ENCODE results near the gene CDK3. TPM values are rescaled to one million over a fixed set of nuclear protein-coding genes. Genes with fewer than 3 reads are reported as not detected.
"Not testable (repeated sequence)": the region's sequence is repeated elsewhere in the genome, so short reads cannot be mapped to it uniquely, and the experiment has no call there.

The CDK3 gene
- 0.87 and 3.0 TPM in 2 replicates for total RNA-seq

DNA sequence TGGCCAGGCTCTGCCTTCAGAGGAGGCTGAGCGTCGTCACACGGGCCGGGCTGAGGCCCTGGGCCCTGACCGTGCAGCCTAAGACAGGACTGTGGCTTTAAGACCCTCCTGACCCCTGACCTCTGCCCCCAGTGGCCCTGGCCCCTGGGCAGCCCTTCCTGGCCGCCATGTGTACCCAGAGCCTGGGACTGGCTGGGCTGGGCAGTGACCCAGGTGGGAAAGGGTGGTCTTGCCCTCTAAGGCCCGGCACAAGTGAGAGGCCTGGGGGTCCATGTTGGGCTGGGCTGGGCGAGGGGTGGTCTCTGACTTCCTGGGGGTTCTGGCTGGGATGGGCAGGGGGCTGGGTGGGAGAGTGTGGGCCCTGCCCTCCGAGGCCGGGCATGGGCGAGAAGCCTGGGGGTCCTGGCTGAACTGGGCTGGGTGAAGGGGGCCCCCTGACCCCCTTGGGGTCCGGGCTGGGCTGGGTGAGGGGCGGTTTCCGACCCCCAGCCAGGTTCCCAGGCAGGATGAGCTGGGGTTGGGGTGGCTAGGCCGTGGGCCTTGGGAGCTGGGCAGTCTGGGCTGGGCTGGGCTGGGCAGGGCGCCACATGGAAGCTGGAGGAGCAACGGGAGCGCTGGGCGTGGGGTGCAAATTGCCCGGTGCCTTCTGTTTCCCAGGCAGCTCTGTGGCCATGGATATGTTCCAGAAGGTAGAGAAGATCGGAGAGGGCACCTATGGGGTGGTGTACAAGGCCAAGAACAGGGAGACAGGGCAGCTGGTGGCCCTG lies at the start of gene CDK3:
CDK3 (plus strand) TSS at position 101 of the 767 bp plus-strand sequence; CDS start at position 672, 571 bp downstream.
- no peak for DNase-seq (ENCODE audit: low read depth)

DNA sequence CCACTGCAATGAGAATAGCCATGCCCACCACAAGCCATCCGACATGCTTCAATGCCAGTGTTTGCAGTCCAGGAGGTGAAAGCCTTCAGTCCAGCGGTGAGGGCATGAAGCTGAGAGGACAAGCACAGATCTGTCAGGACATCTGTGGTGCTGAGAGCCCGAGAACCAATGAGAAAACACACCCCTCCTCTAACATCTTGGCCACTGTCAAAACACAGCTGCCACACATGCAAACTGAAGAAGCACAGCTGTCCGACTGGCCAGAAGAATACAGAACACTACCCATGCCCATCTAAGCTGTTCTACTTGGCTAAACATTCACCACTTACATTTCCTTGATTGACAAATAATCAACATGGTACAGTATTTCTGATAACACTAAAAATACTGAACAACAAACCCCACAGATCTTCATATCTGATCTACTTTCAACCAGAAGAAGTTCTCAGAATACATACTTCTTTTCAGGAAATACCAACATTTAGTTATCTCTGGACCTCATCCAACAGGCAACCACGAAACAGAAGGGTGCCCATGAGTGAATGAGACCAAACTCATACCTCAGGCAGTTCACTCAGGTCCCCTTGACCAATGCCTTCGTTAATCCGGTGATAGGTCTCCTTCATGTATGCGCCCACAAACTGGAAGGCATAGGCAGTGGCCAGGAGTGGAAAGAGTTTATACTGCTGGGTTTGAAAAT lies 49.6 kb upstream of the CDK3 start:
- DNase-seq (ENCODE audit: low read depth) = no peak

DNA sequence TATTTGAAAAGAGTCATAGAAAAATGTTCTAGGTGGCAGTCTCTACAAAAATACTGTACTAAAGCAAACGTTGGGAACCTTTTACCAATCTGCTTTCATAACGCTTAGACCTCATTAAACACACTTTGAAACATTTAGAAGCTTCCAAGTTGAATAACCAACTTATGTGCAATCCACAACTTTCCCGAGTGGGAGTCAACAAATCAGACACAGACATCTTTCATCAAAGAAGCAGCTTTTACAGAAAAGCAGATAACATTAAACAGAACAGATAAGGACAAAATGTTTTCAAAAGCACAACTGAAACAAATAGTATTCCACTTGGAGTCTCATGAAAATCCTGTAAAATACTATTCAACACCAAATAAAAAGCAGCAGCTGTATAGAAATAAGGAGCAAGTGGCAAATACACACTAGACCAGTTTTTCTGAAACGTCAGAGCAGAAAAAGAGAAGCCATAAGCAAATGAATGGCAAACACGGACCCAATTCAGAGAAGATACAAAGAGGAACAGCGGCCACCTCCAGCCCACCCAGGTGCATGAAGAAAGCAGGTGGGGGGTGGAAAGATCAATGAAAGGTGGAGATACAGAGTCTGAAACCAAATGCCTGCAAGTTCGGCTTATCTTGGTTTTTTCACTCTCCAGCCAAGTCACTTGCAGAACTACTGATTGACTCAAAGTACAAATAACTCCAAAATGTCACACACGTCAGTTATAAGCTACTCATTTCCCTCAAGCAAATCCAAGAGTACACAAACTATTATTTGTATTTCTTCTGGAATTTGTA lies 41.4 kb upstream of the CDK3 start:
- DNase-seq (ENCODE audit: low read depth) = no peak

DNA sequence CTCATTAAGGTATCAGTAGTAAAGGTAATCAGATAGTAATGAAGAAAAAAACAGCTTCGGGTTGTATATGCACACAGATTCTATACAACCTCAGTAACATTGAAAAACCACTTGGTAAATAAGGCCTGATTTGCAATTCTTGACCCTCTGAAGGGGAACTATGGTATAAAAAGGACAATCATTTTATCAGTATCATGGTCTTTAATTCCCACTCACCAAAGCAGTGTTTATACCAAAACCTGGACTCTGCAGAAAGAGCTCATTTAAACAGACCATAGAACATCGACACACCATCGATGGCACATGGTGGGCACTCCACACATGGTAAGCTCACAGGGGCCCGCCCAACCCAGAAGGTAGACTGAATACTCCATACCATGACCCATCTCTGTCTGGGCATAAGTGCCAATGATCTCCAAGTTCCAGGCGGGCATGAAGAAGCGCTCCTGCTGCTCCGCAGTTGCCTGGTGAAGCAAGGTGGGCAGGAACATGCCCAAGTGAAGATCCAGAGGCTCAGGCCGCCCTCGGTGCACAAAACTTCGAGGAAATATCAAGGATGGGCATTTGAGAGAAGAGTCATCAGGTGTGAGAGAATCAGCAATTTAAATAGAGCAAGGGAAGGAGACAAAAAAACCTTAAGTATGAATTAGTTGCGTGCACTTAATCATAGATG lies 40.7 kb upstream of the CDK3 start:
- no peak for DNase-seq (ENCODE audit: low read depth)

DNA sequence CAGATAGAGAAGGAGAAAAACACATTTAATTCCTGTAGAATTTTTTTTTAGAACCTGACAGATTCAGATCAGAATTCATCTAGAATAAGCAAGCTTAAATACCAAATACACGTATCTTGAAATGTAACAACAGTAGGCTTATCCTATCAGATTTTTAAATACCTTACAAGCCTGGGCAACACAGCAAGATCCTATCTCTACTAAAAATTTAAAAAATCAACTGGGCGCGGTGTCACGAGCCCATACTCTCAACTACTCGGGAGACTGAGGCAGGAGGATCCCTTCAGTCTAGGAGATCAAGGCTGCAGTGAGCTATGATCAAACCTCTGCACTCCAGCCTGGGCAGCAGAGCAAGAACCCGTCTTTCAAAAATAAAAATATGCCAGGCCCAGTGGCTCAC lies 35.2 kb upstream of the CDK3 start:
- DNase-seq (ENCODE audit: low read depth) = no peak

DNA sequence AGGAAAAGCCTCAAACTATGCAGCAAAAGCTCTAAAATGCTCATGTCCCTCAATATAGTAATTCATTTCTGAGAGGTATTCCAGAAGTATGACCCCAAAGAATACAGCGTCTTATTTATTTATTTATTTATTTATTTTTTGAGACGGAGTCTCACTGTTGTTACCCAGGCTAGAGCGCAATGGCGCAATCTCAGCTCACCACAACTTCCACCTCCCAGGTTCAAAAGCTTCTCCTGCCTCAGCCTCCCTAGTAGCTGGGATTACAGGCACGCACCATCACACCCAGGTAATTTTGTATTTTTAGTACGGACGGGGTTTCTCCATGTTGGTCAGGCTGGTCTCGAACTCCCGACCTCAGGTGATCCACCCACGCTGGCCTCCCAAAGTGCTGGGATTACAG lies 31.6 kb upstream of the CDK3 start:
- not testable (repeated sequence) for DNase-seq (ENCODE audit: low read depth)

DNA sequence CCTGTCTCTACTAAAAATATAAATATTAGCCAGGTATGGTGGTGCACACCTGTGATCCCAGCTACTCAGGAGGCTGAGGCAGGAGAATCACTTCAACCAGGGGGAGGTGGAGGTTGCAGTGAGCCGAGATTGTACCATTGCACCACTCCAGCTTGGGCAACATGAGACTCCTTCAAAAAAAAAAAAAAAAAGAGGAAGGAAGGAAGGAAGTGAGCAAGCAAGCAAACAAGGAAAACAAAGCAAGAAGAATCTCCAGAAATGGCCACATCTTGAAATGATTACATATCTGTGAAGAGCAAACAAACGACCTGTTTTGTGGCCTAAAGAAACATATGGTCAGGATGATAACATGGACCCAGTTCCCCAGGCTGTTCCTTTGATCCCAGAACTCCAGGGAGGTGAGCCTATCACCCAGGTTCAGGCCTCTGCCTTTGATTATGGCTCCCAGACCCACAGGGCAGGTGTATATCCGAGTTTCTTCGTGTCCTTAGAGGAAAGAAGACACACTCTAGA lies 30.6 kb upstream of the CDK3 start:
- DNase-seq (ENCODE audit: low read depth) = no peak

DNA sequence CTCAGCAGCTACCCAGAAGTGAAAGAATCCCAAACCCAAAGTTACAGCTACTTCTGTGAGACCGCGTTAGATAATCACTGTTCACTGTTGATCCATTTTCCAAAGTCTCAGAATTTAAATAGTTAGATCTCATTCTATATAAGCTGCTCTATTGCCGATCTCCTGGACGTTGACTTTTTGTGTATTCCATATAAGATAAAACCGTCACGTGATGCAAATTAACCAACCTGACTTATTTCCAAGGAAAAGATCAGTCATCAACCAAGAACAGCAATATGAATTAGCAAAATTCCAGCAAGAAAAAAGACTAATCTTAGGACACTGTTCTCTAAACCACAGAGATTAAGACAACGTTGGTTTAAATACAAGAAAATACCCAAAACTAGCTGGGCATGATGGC lies 30.0 kb upstream of the CDK3 start:
- DNase-seq (ENCODE audit: low read depth) = no peak

DNA sequence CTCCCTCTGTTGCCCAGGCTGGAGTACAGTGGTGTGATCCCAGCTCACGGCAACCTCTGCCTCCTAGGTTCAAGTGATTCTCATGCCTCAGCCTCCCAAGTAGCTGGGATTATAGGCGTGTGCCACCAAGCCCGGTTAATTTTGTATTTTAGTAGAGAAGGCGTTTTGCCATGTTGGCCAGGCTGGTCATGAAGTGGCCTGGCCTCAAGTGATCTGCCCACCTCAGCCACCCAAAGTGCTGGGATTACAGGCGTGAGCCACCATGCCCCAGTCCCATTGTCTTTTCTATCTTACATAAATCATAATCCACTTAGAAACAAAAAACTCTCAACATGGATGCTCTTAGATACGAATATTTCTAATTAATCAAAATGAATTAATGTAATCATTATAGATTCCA lies 25.5 kb upstream of the CDK3 start:
- DNase-seq (ENCODE audit: low read depth) = not testable (repeated sequence)

DNA sequence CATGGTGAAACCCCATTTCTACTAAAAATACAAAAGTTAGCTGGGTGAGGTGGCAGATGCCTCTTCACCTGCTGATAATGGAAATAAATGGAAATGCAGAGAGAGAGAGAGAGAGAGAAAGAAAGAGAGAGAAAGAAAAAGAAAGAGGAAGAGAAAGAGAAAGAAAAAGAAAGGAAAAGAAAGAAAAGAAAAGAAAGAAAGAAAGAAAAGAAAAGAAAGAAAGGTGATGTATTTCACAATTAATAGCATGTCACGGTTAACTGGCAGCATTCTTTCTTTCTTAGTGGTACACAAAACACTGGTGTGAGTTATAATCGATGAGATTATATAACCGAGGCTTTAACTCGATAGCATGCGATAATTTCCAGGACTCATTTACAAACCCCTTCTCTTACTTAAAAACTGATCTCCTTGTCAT lies 24.9 kb upstream of the CDK3 start:
- peak; percentile 27 for DNase-seq (ENCODE audit: low read depth)

DNA sequence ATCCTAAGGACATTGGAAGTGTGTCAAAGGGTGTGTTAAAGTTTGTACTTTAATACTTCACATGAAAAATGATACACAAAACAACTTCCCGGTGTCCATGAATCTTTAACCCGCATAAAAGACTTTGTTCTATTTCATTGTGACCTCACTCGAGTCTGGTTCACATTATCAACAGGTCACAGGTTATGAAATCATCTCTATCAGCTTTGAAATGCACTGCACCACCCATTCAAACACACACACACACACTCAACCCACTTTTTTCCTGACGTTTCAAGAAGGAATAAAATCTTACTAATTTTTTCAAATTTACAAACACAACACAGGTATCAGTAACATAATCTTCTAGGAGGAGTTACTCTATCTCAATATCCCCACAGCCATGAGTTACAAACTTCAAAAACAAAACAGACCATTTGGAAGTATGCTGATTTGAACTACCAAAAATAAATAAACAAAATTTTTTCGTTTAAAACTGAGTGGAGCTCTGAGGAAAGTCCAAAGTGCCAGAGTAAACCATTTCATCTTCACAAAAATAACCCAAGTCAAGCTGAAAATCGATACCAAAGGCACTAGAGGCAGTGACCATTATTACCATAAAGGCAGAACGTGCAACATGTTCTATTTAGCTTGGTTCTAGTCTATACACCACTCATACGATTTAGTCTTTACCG lies 24.3 kb upstream of the CDK3 start:
- no peak for DNase-seq (ENCODE audit: low read depth)

DNA sequence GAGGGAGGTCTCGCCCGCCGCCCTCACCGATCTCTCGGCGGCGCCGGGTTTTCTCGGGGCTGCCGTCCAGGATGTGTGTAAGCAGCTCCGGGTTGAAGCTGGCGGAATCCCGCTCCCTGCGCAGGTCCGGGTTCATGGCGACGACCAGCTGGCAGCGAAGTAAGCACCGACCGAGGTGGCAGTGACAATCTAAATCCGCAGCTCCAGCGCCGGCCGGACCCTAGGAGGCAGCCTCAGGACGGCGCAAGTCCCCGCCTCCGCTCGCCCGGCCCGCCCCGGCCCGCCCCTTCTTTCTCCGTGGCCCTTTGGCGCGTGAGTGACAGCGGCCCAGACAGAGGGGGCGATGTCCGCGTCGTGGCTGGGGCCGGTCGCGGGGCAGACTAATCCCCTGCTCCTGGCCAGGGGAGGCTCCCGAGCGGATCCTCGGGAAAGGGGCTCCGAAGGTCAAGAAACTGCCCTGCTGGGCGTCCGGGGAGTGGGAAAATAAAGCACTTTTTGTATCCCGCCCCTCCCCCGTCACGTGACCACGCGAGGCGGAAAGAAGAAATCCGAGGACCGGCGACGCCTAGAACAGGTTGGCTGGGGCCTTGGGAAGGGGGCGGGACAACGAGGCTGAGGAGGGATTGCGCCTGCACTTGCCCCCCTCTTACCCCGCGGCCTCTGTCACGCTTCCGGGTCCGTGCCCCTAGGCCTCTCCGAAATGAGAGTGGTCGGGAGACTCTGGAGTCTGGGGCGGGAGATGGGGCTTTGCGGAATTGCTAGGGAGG lies 21.5 kb upstream of the CDK3 start, which contains the start of the genes ACOX1 and TEN1:
ACOX1 (minus strand) TSS at position 229 of the 767 bp plus-strand sequence; CDS start at position 136, 93 bp downstream.
TEN1 (plus strand) TSS at position 303 of the 767 bp plus-strand sequence. CDS start 6,953 bp downstream, outside the sequence.
- peak; percentile 89 for DNase-seq (ENCODE audit: low read depth)

DNA sequence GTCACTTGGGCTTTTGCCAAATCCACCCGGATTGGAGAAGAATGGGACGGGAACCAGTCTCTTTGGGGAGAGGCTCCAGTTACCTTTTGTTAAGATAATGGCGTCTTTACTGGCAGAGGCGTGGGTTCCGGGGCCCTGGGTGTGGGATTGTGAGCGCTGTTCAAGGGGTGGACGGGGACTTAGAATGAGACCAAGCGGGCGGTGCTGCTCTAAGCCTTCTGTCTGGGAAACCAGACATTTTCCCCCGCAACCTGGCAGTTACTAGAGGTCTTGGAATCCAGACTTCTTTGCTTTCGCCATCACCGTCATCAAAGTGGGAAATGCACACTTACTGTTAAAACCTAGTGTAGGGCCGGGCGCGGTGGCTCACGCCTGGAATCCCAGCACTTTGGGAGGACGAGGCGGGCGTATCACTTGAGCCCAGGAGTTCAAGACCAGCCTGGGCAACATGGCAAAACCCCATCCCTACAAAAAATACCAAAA lies 20.9 kb upstream of the CDK3 start:
- peak; percentile 57 for DNase-seq (ENCODE audit: low read depth)

DNA sequence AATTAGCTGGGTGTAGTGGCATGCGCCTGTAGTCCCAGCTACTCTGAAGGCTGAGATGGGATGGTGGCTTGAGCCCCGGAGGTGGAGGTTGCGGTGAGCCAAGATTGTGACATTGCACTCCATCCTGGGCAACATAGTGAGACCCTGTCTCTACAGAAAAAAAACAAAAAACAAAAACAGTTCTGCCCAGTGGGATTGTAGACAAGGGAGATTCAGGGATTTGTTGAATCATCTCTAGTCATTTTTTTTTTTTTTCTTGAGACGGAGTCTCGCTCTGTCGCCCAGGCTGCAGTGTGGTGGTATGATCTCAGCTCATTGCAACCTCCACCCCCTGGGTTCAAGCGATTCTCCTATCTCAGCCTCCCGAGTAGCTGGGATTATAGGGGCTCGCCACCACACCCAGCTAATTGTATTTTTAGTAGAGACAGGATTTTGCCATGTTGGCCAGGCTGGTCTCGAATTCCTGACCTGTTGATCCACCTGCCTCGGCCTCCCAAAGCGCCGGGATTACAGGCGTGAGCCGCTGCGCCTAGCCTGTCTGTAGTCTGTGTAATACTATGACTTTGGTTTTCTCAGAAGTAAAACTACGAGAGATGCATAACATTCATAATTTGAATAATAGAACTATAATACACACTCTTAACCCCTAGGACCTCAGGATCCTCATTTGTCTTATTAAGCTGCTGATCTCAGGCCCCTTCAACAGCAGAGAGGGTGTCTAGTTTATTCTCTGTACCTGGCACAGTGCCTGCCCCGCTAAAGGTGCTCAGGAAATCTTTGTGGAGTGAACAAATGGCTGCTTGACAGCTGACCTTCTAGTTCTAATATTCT lies 20.3 kb upstream of the CDK3 start:
- DNase-seq (ENCODE audit: low read depth) = peak; percentile 42

DNA sequence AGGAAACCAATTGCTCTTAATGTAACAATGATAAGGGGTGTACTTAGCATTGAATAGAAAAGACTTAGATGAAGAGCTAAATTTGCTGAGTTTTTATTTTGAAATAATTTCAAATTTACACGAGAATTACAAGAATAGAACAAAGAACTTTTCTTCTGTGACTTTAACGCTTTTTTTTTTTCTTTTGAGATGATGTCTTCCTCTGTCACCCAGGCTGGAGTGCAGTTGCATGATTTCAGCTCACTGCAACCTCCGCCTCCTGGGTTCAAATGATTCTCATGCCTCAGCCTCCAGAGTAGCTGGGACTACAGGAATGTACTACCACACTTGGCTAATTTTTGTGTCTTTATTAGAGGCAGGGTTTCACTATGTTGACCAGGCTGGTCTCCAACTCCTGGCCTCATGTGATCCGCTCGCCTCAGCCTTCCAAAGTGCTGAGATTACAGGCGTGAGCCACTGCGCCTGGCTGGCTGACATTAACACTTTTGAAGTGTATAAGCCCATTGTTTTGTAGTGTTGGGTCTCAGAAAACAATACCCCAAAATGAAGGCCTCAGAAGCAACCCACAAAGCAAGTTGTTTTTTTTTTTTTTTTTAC lies 19.5 kb upstream of the CDK3 start:
- DNase-seq (ENCODE audit: low read depth) = no peak

DNA sequence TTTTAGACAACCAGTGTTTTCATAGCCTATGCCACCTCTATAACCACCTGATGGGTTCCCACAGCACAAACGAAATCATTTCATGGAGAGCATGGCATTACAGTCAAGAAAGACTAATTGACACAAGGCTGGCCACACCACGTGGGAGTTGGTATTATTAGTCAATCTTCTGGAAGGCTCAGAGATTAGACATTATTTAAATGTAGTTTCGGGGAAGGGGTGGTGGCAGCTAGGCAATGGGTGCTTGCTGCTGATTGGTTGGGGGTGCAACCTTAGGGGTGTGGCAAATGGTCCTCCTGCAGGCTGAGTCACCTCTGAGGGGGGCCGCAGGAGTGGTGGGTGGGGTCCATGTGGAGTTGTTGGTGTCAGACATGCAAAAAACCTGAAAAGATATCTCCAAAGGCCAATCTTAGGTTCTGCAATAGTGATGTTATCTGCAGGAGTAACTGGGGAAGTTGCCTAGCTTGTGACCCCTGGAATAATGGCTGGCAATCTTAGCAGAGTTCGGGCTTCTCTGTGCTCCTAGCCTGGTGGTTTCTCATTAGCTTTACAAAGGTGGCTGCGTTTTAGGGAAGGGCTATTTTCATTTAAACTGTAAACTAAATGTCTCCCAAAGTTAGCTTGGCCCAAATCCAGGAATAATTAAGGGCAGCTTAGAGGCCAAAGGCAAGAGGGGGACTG lies 17.0 kb upstream of the CDK3 start:
- peak; percentile 81 for DNase-seq (ENCODE audit: low read depth)

DNA sequence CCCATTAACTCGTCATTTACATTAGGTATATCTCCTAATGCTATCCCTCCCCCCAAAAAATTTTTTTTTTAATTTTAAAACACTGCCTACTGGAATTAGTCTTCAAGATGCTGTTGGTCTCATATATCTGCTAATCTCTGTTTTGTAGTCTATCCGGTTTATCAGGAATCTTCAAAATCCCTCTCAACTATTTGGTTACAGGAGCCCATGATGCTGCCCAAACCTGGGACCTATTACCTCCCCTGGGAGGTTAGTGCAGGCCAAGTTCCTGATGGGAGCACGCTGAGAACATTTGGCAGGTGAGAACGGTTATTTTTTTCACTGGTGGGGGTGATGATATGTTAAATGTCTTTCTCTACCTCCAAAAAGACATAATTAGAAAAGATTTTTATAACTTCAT lies 14.7 kb upstream of the CDK3 start:
- no peak for DNase-seq (ENCODE audit: low read depth)

DNA sequence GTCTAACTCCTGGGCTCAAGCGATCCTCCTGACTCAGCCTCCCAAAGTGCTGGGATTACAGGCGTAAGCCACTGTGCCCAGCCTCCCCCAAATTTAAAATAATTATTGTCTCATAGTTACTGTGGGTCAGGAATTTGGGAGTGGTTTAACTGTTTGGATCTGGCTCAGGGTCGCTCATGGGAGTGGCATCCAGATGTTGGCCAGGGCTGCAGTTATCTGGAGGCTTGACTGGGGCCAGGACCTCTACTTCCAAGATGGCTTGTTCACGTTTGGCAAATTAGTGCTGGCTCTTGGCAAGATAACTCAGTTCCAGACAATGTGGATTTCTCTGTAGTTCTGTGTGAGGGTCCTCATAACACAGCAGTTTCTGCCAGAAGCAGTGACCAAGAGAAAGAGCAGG lies 13.6 kb upstream of the CDK3 start:
- DNase-seq (ENCODE audit: low read depth) = no peak

Data from renal cortical epithelial cell (primary cell).